PC-9 (cell line): ENCODE measurements around the gene C21orf91. TPM values are rescaled to one million over a fixed set of nuclear protein-coding genes. Genes with fewer than 3 reads are reported as not detected.
A peak's percentile ranks its signal among the peaks of the same experiment; 100 is the strongest.

Experiments
- BruUV-seq: library from RNA; stranded (reverse); fragments of 400-500 nt; replicated peaks from 2 replicates; lab custom pipeline; 2021; lab: Mats Ljungman, UMichigan
- CTCF ChIA-PET: fragments of 300-600 bp; sonication (Branson Sonifier 250); formaldehyde crosslinking; loops from one replicate; lab custom pipeline; 2022; ENCODE audit warnings: antibody characterized with exemption; lab: Charles Lee
- POLR2A ChIA-PET: fragments of 300-600 bp; sonication (Branson Sonifier 250); formaldehyde crosslinking; loops from one replicate; lab custom pipeline; 2022; ENCODE audit warnings: antibody characterized with exemption; ENCODE audit not compliant: unreplicated experiment; lab: Charles Lee
- DNase-seq, 2 experiments: peaks; one replicate each; pipeline versions ENCODE4 v3.0.0 to v3.0.0-alpha.2; 2015 to 2022; ENCODE audit warnings: mixed read lengths in 1 of 2
- H2AFZ ChIP-seq: fragments of 200-600 bp; sonication (generic); 2 replicates; pipeline ENCODE4 v1.8.1; 2017; ENCODE audit warnings: antibody characterized with exemption
- H3F3A ChIP-seq: fragments of 200-600 bp; sonication (generic); 2 replicates; pipeline ENCODE4 v1.8.1; 2017; ENCODE audit warnings: antibody characterized with exemption, mild to moderate bottlenecking, low read depth; ENCODE audit not compliant: insufficient read depth
- H3K27ac ChIP-seq: fragments of 200-600 bp; sonication (generic); 2 replicates; pipeline ENCODE4 v1.6.1; 2016; ENCODE audit warnings: mixed run types
- H3K27me3 ChIP-seq: fragments of 200-600 bp; sonication (generic); 2 replicates; pipeline ENCODE4 v1.6.1; 2016; ENCODE audit warnings: low read depth, mixed run types; ENCODE audit not compliant: insufficient read depth
- H3K36me3 ChIP-seq: fragments of 200-600 bp; sonication (generic); 2 replicates; pipeline ENCODE4 v1.6.1; 2016; ENCODE audit warnings: low read depth, mixed run types
- H3K4me1 ChIP-seq: fragments of 200-600 bp; sonication (generic); replicated peaks from 2 replicates; pipeline ENCODE4 v1.6.1; 2016; ENCODE audit warnings: mixed run types; ENCODE audit not compliant: insufficient read depth
- H3K4me2 ChIP-seq: fragments of 200-600 bp; sonication (generic); 2 replicates; pipeline ENCODE4 v1.6.1; 2017; ENCODE audit warnings: mixed run types
- H3K4me3 ChIP-seq: fragments of 200-600 bp; sonication (generic); 2 replicates; pipeline ENCODE4 v1.6.1; 2016; ENCODE audit warnings: mixed run types
- H3K79me2 ChIP-seq: fragments of 200-600 bp; sonication (generic); 2 replicates; pipeline ENCODE4 v1.6.1; 2017; ENCODE audit warnings: low read depth, mixed run types
- H3K9me2 ChIP-seq: fragments of 200-600 bp; sonication (generic); 2 replicates; pipeline ENCODE4 v1.8.1; 2017; ENCODE audit warnings: mild to moderate bottlenecking; ENCODE audit not compliant: insufficient read depth
- H3K9me3 ChIP-seq: fragments of 200-600 bp; sonication (generic); 2 replicates; pipeline ENCODE4 v1.8.1; 2016; ENCODE audit warnings: low read depth; ENCODE audit not compliant: insufficient read depth
- H4K20me1 ChIP-seq: fragments of 200-600 bp; sonication (generic); 2 replicates; pipeline ENCODE4 v1.8.1; 2017; ENCODE audit not compliant: insufficient read depth
- CTCF ChIP-seq: fragments of 200-600 bp; sonication (generic); conservative IDR thresholded peaks from 2 replicates; pipeline ENCODE4 v1.6.1; 2017; ENCODE audit warnings: mixed run types, antibody characterized with exemption, mild to moderate bottlenecking, moderate library complexity
- EZH2 ChIP-seq: fragments of 200-600 bp; sonication (generic); IDR thresholded peaks from 2 replicates; pipeline ENCODE4 v1.8.0; 2017; ENCODE audit warnings: antibody characterized with exemption, low read depth
- intact Hi-C: fragments of 100-400 bp; cut with micrococcal nuclease; formaldehyde crosslinking; loops from one replicate; pipeline ENCODE4 v1.10.0; 2022; ENCODE audit not compliant: unreplicated experiment
- total RNA-seq: library from RNA; stranded (reverse); gene quantifications from 2 replicates; pipeline ENCODE4 v1.2.3, GENCODE V29; 2021

C21orf91 gene
- total RNA-seq, 1 experiment from 2014 or later: 15.5 TPM

GRCh38 chr21:17795146-17796036 is 23.8 kb downstream of the C21orf91 start:
- intact Hi-C loops: loop anchor here (5.0 kb wide), 1 partner anchor 108 kb away; no protein-coding TSS in a partner anchor
- CTCF ChIA-PET: interaction anchor here (0.5 kb wide), 1 partner anchor 409 kb away, joined by 5 read pairs; no protein-coding TSS in a partner anchor

GRCh38 chr21:17794518-17795145 is 24.5 kb downstream of the C21orf91 start:
- BruUV-seq: no TSS peak
- no peaks in the 10 kb centered on the region for H3K79me2 ChIP-seq
- H2AFZ ChIP-seq: no peak overlapping the region

More at GRCh38 chr21:17795146-17796036, 23.8 kb downstream of the C21orf91 start:
- H2AFZ ChIP-seq: no peak overlapping the region
- no peaks in the 10 kb centered on the region for H3F3A ChIP-seq
- POLR2A ChIA-PET: interaction anchor here (0.6 to 0.7 kb wide), 2 partner anchors 19 to 615 kb away, joined by 5 to 8 read pairs; no protein-coding TSS in a partner anchor
- H3K79me2 ChIP-seq: no peaks in the 10 kb centered on the region
- TF ChIP-seq CTCF (no peak), EZH2 (no peak)
- H3K27me3 ChIP-seq: no peaks in the 10 kb centered on the region
- DNase-seq: no peak
- H3K9me2 ChIP-seq: no peaks in the 10 kb centered on the region
- no peaks in the 10 kb centered on the region for H3K9me3 ChIP-seq
- TSS peak; percentile 7 for BruUV-seq
- H3K4me1 ChIP-seq: no peaks in the 10 kb centered on the region; the same call in 1 of the 2 replicates
- H3K36me3 ChIP-seq: peaks cover 14% of the 10 kb centered on the region; the same call in 1 of the 2 replicates
- 0 out of 2 replicates have a peak overlapping the region, but pooled peaks have one; percentile 10 for H3K27ac ChIP-seq
- H3K4me2 ChIP-seq: no peak overlapping the region
- no peaks in the 10 kb centered on the region for H4K20me1 ChIP-seq
- H3K4me3 ChIP-seq: no peak overlapping the region

More at GRCh38 chr21:17794518-17795145, 24.5 kb downstream of the C21orf91 start:
- POLR2A ChIA-PET: no interaction called here
- intact Hi-C loops: loop anchor here (5.0 kb wide), 1 partner anchor 107 kb away; no protein-coding TSS in a partner anchor
- no peaks in the 10 kb centered on the region for H3K9me3 ChIP-seq
- CTCF ChIA-PET: interaction anchor here (0.5 kb wide), 1 partner anchor 408 kb away, joined by 5 read pairs; no protein-coding TSS in a partner anchor
- H3K27ac ChIP-seq: no peak overlapping the region
- no peaks in the 10 kb centered on the region for H3K9me2 ChIP-seq
- DNase-seq: no peak
- H3K4me1 ChIP-seq: no peaks in the 10 kb centered on the region; the same call in 1 of the 2 replicates
- no peaks in the 10 kb centered on the region for H3K27me3 ChIP-seq
- H3K4me2 ChIP-seq: no peak overlapping the region
- TF ChIP-seq CTCF (no peak), EZH2 (no peak)
- peaks cover 14% of the 10 kb centered on the region; the same call in 1 of the 2 replicates for H3K36me3 ChIP-seq
- no peaks in the 10 kb centered on the region for H3F3A ChIP-seq
- no peak overlapping the region for H3K4me3 ChIP-seq
- no peaks in the 10 kb centered on the region for H4K20me1 ChIP-seq
